NT2/D1 (cell line): ENCODE data around the gene ERAS.

Experiments
- SUZ12 ChIP-seq: IDR thresholded peaks from 2 replicates; pipeline ENCODE4 v1.6.1; 2011; ENCODE audit not compliant: insufficient read length, insufficient read depth; ENCODE audit errors: extremely low read depth
- YY1 ChIP-seq: IDR thresholded peaks from 2 replicates; pipeline ENCODE4 v1.6.1; 2011; ENCODE audit not compliant: insufficient read length, insufficient read depth

DNA sequence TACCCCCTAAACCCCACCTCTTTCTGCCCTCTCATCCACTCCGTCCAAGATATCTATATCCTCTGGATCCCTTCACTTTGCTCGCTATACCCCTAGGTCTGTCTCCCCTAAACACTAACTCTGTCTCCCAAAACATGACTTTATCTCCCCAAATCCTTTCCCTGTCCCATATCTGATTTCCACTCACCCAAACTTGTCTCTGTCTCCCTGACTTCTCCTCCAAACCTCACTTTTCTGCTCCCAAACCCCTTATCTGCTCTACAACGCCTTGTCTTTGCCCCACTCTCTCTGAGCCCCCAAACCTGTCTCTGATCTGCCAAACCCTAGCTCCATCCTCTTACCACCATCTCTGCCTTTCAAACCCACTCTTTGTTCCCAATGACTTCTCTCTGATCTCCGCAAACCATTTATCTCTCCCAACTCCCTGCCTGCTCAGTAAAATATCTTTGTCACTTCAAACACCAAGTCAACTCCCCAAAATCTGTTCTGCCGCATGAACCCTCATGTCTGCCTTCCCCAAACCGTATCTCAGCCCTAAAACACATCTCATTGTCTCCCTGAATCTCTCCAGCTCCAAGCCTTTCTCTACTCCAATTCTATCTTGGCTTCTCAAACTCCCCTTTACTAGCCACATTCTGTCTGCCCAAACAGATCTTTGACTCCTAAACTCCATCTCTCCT, 39.3 kb upstream of the ERAS start:
- no peak for TF ChIP-seq YY1
- TF ChIP-seq SUZ12, result no peak
